ENCODE data around the gene ETS1. TPM values are rescaled to one million over a fixed set of nuclear protein-coding genes. Genes with fewer than 3 reads are reported as not detected.

ETS1 gene
- total RNA-seq, 2 donors from 2014 or later, result 34.3 to 36.4 TPM

DNA sequence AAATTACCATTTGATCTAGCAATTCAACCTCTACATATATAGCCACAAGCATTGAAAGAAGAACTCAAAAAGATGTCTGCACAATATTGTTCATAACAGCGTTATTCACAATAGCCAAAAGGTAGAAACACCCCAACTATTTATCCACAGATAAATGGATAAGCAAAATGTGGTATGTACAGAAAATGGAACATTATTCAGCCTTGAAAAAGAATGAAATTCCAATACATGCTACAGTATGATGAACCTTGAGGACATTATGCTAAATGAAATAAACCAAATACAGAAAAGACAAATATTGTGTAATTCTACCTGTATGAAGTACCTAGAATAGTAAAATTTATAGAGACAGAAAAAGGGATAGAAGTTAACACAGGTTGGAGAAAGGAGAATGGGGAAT is 2.6 kb upstream of the ETS1 start:
- H3K9ac ChIP-seq (ENCODE audit: extremely low read depth, low read length, poor library complexity, severe bottlenecking), result no peak overlapping the region
- peaks cover 62% of the 10 kb centered on the region for H3K27me3 Mint-ChIP-seq (ENCODE audit: insufficient read depth)

DNA sequence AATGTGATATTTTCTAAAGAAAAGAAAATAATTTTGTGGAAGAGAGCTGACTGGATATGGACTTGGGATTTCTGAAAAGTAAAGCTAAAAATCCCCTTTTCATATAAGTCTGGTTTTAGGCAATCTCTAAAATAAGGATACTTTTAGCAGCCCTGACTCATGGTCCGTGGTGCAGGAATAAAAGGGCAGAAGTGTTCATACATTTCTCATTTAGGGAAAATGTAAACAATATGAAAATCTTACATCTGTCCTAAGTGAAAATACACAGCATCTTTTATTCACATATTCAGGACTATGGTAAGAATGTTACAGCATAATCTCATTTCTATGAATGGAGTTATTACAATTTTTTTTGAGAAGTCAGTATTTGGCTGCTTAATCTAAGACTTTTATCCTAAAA is 735 bp upstream of the ETS1 start:
- H3K27ac Mint-ChIP-seq, result no peak overlapping the region
- no peaks in the 10 kb centered on the region for H3K36me3 ChIP-seq (ENCODE audit: control insufficient read depth, insufficient read depth, low read length)
- H3K27me3 Mint-ChIP-seq (ENCODE audit: insufficient read depth), result peaks cover 78% of the 10 kb centered on the region
- no peak overlapping the region for H3K27ac ChIP-seq (ENCODE audit: low read depth, low read length)
- peaks cover 47% of the 10 kb centered on the region for H3K4me1 Mint-ChIP-seq
- 100% methylated on average over 1 of the region's 1 CpG; no CpG with 5 or more reads in 1 of the 2 experiments for WGBS, 2 experiments (ENCODE audit: insufficient coverage in 1 of 2, insufficient read length in 1 of 2)
- no peaks in the 10 kb centered on the region for H3K9me3 Mint-ChIP-seq
- no peak overlapping the region for H3K9ac ChIP-seq (ENCODE audit: extremely low read depth, low read length, poor library complexity, severe bottlenecking)
- no peak overlapping the region for H3K4me3 Mint-ChIP-seq
- H3K4me1 ChIP-seq (ENCODE audit: control insufficient read depth, insufficient read depth, low read length), result peaks cover 7% of the 10 kb centered on the region
- peaks cover 73% of the 10 kb centered on the region for H3K27me3 ChIP-seq (ENCODE audit: control insufficient read depth, insufficient read depth, low read length, poor library complexity, severe bottlenecking)
- no peak overlapping the region for H3K4me3 ChIP-seq (ENCODE audit: low read length)
- no peak for DNase-seq
- TF ChIP-seq, protein P1, sequence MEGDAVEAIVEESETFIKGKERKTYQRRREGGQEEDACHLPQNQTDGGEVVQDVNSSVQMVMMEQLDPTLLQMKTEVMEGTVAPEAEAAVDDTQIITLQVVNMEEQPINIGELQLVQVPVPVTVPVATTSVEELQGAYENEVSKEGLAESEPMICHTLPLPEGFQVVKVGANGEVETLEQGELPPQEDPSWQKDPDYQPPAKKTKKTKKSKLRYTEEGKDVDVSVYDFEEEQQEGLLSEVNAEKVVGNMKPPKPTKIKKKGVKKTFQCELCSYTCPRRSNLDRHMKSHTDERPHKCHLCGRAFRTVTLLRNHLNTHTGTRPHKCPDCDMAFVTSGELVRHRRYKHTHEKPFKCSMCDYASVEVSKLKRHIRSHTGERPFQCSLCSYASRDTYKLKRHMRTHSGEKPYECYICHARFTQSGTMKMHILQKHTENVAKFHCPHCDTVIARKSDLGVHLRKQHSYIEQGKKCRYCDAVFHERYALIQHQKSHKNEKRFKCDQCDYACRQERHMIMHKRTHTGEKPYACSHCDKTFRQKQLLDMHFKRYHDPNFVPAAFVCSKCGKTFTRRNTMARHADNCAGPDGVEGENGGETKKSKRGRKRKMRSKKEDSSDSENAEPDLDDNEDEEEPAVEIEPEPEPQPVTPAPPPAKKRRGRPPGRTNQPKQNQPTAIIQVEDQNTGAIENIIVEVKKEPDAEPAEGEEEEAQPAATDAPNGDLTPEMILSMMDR (conservative IDR thresholded peaks at IDR 0.05), result no peak
- peaks cover 4% of the 10 kb centered on the region for H3K9me3 ChIP-seq (ENCODE audit: control insufficient read depth, low read length)
- H3K36me3 Mint-ChIP-seq (ENCODE audit: low read depth), result no peaks in the 10 kb centered on the region

More for the DNA sequence above, 2.6 kb upstream of the ETS1 start:
- H3K36me3 ChIP-seq (ENCODE audit: control insufficient read depth, insufficient read depth, low read length), result no peaks in the 10 kb centered on the region
- Mint-ChIP-seq H3K4me1 (peaks cover 55% of the 10 kb centered on the region), H3K27ac (no peak overlapping the region), H3K36me3 (ENCODE audit: low read depth) (no peaks in the 10 kb centered on the region), H3K9me3 (no peaks in the 10 kb centered on the region), H3K4me3 (no peak overlapping the region)
- peaks cover 4% of the 10 kb centered on the region for H3K9me3 ChIP-seq (ENCODE audit: control insufficient read depth, low read length)
- WGBS, 2 experiments (ENCODE audit: insufficient coverage in 1 of 2, insufficient read length in 1 of 2), result 88% methylated on average over 1 of the region's 1 CpG; no CpG with 5 or more reads in 1 of the 2 experiments
- H3K4me3 ChIP-seq (ENCODE audit: low read length), result no peak overlapping the region
- no peak overlapping the region for H3K27ac ChIP-seq (ENCODE audit: low read depth, low read length)
- TF ChIP-seq, protein P1 (conservative IDR thresholded peaks at IDR 0.05), result no peak
- peaks cover 55% of the 10 kb centered on the region for H3K27me3 ChIP-seq (ENCODE audit: control insufficient read depth, insufficient read depth, low read length, poor library complexity, severe bottlenecking)
- DNase-seq, result no peak
- peaks cover 16% of the 10 kb centered on the region for H3K4me1 ChIP-seq (ENCODE audit: control insufficient read depth, insufficient read depth, low read length)

DNA sequence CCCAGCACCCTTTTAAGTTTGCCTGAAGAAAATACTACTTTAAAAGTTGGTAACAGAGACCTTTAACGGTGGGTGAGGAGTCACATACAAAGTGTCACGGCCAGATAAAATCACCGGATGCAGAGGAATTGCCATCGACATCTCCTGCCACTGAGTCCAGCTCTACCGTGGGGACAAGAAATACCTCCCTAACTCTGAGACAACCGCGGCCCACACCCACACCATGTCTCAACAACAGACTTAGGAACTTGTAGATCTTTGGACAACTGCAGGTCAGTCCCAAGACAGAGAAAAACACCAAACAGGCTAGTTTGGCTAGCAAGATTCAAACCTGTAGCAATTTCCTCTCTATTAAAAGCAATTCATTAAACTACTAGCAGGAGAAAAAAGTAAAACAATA is 669 bp downstream of the ETS1 start:
- WGBS, 2 experiments (ENCODE audit: insufficient coverage in 1 of 2, insufficient read length in 1 of 2), result 10 to 29% methylated on average over 1 to 7 of the region's 7 CpGs
- no peak overlapping the region for H3K4me3 ChIP-seq (ENCODE audit: low read length)
- TF ChIP-seq, protein P1 (conservative IDR thresholded peaks at IDR 0.05), result no peak
- H3K4me3 Mint-ChIP-seq, result peak overlapping the region; percentile 53
- peaks cover 4% of the 10 kb centered on the region for H3K9me3 ChIP-seq (ENCODE audit: control insufficient read depth, low read length)
- H3K36me3 Mint-ChIP-seq (ENCODE audit: low read depth), result no peaks in the 10 kb centered on the region
- H3K27me3 Mint-ChIP-seq (ENCODE audit: insufficient read depth), result peaks cover 85% of the 10 kb centered on the region
- H3K4me1 Mint-ChIP-seq, result peaks cover 40% of the 10 kb centered on the region
- no peaks in the 10 kb centered on the region for H3K36me3 ChIP-seq (ENCODE audit: control insufficient read depth, insufficient read depth, low read length)
- no peak overlapping the region for H3K9ac ChIP-seq (ENCODE audit: extremely low read depth, low read length, poor library complexity, severe bottlenecking)
- H3K27ac ChIP-seq (ENCODE audit: low read depth, low read length), result no peak overlapping the region
- DNase-seq, result no peak
- no peaks in the 10 kb centered on the region for H3K9me3 Mint-ChIP-seq
- H3K4me1 ChIP-seq (ENCODE audit: control insufficient read depth, insufficient read depth, low read length), result peaks cover 8% of the 10 kb centered on the region
- no peak overlapping the region for H3K27ac Mint-ChIP-seq
- peaks cover 85% of the 10 kb centered on the region for H3K27me3 ChIP-seq (ENCODE audit: control insufficient read depth, insufficient read depth, low read length, poor library complexity, severe bottlenecking)
